Fibroblast of lung (primary cell): ENCODE measurements around the gene DTL. TPM values are rescaled to one million over a fixed set of nuclear protein-coding genes. Genes with fewer than 3 reads are reported as not detected.

ENCODE experiments used
- DNase-seq, 2 donors: peaks; one replicate each; pipeline versions ENCODE4 v3.0.0 to v3.0.0-alpha.2; 2010; ENCODE audit warnings: low read depth in 2 of 2
- H2AFZ ChIP-seq: 2 replicates; pipeline ENCODE4 v1.5.1; 2012; ENCODE audit warnings: low read length, control low read depth, inconsistent platforms
- H3K27ac ChIP-seq: 2 replicates; pipeline ENCODE4 v1.5.1; 2011; ENCODE audit warnings: low read length, control low read depth; ENCODE audit not compliant: insufficient read depth
- H3K27me3 ChIP-seq: 2 replicates; pipeline ENCODE4 v1.5.1; 2011; ENCODE audit warnings: mild to moderate bottlenecking, low read length; ENCODE audit not compliant: control insufficient read depth, insufficient read depth
- H3K36me3 ChIP-seq: 2 replicates; pipeline ENCODE4 v1.5.1; 2011; ENCODE audit warnings: low read length; ENCODE audit not compliant: control insufficient read depth, insufficient read depth
- H3K4me1 ChIP-seq: 2 replicates; pipeline ENCODE4 v1.5.1; 2011; ENCODE audit warnings: low read length; ENCODE audit not compliant: control insufficient read depth, insufficient read depth; ENCODE audit errors: extremely low read depth
- H3K4me2 ChIP-seq: 2 replicates; pipeline ENCODE4 v1.5.1; 2011; ENCODE audit warnings: low read length, control low read depth; ENCODE audit not compliant: insufficient read depth; ENCODE audit errors: extremely low read depth
- H3K4me3 ChIP-seq, 4 experiments: fragments of 200-600 bp in 1 of 4; sonication (generic) in 1 of 4; replicated peaks in 1 of 4; 2 replicates each; pipeline ENCODE4 v1.5.1; 2011 to 2016; ENCODE audit warnings: low read length in 4 of 4, low read depth in 3 of 4, mild to moderate bottlenecking in 3 of 4, control low read depth in 2 of 4, inconsistent platforms in 1 of 4, mixed read lengths in 1 of 4; ENCODE audit not compliant: insufficient read depth in 1 of 4; ENCODE audit errors: control extremely low read depth in 1 of 4
- H3K79me2 ChIP-seq: 2 replicates; pipeline ENCODE4 v1.5.1; 2012; ENCODE audit warnings: mild to moderate bottlenecking, low read length, inconsistent platforms; ENCODE audit not compliant: control insufficient read depth, insufficient read depth
- H3K9ac ChIP-seq: 2 replicates; pipeline ENCODE4 v1.5.1; 2011; ENCODE audit warnings: mild to moderate bottlenecking, low read length, control low read depth; ENCODE audit not compliant: insufficient read depth
- H3K9me3 ChIP-seq: 2 replicates; pipeline ENCODE4 v1.5.1; 2012; ENCODE audit warnings: low read depth, low read length; ENCODE audit not compliant: control insufficient read depth, insufficient read depth
- H4K20me1 ChIP-seq: 2 replicates; pipeline ENCODE4 v1.5.1; 2011; ENCODE audit warnings: low read length; ENCODE audit not compliant: control insufficient read depth, insufficient read depth; ENCODE audit errors: extremely low read depth
- CTCF ChIP-seq, 2 donors: IDR thresholded peaks in 1 of 2; conservative IDR thresholded peaks in 1 of 2; 1 replicate in 1 of 2; 2 replicates in 1 of 2; pipeline ENCODE4 v1.5.1; 2011 to 2012; ENCODE audit warnings: low read length in 2 of 2, control low read depth in 1 of 2, inconsistent platforms in 1 of 2, low read depth in 1 of 2, mild to moderate bottlenecking in 1 of 2
- EZH2 ChIP-seq: IDR thresholded peaks from 2 replicates; pipeline ENCODE4 v1.5.1; 2012; ENCODE audit warnings: low read length, control low read depth, mild to moderate bottlenecking; ENCODE audit errors: missing control alignments
- polyA plus RNA-seq, 2 donors: library from polyadenylated mRNA; depleted of rRNA in 1 of 2; stranded (reverse) in 1 of 2; unstranded in 1 of 2; fragments of >200 nt; gene quantifications; 2 replicates each; pipeline ENCODE4 v1.2.1, GENCODE V29; 2011 to 2012; ENCODE audit warnings: missing spikeins in 1 of 2
- total RNA-seq: library from RNA; depleted of rRNA; stranded (reverse); fragments of >200 nt; gene quantifications from 2 replicates; pipeline ENCODE4 v1.2.1, GENCODE V29; 2014

The DTL gene
- total and polyA plus RNA-seq, 2 donors (not counting 1 experiment from before 2014, with no cell fraction given), result 2.8 to 8.7 TPM

GRCh38 chr1:212101251-212101650 lies 65.7 kb downstream of the DTL start:
- no peak overlapping the region for H3K9ac ChIP-seq

GRCh38 chr1:212101735-212102134 lies 66.2 kb downstream of the DTL start:
- H3K9ac ChIP-seq, result no peak overlapping the region
- H3K36me3 ChIP-seq, result peaks cover 1% of the 10 kb centered on the region
- H3K79me2 ChIP-seq, result peaks cover 2% of the 10 kb centered on the region
- DNase-seq, result no peak
- no peak overlapping the region for H3K27ac ChIP-seq
- no peaks in the 10 kb centered on the region for H3K4me1 ChIP-seq
- TF ChIP-seq EZH2 (no peak), CTCF (conservative IDR thresholded peaks at IDR 0.05 in 1 of 2, IDR thresholded peaks at IDR 0.05 in 1 of 2; ENCODE audit: low read depth in 1 of 2, low read length in 2 of 2) (no peak)
- no peak overlapping the region for H2AFZ ChIP-seq
- H3K4me2 ChIP-seq, result no peak overlapping the region
- H4K20me1 ChIP-seq, result no peaks in the 10 kb centered on the region
- no peaks in the 10 kb centered on the region for H3K9me3 ChIP-seq
- no peaks in the 10 kb centered on the region for H3K27me3 ChIP-seq
- no peak overlapping the region for H3K4me3 ChIP-seq

More at GRCh38 chr1:212101251-212101650, 65.7 kb downstream of the DTL start:
- Histone ChIP-seq H3K36me3 (peaks cover 1% of the 10 kb centered on the region), H3K27me3 (no peaks in the 10 kb centered on the region), H3K4me3 (no peak overlapping the region), H3K4me2 (no peak overlapping the region), H3K9me3 (no peaks in the 10 kb centered on the region), H3K27ac (no peak overlapping the region), H4K20me1 (no peaks in the 10 kb centered on the region), H3K79me2 (peaks cover 2% of the 10 kb centered on the region), H2AFZ (no peak overlapping the region), H3K4me1 (no peaks in the 10 kb centered on the region)
- TF ChIP-seq CTCF (conservative IDR thresholded peaks at IDR 0.05 in 1 of 2, IDR thresholded peaks at IDR 0.05 in 1 of 2; ENCODE audit: low read depth in 1 of 2, low read length in 2 of 2) (no peak), EZH2 (no peak)
- no peak for DNase-seq

- Histone ChIP-seq H2AFZ (no peak overlapping the region), H3K79me2 (no peaks in the 10 kb centered on the region), H3K4me1 (peaks cover 2% of the 10 kb centered on the region), H3K9me3 (no peaks in the 10 kb centered on the region), H3K4me3 (no peak overlapping the region), H3K27ac (no peak overlapping the region), H3K27me3 (no peaks in the 10 kb centered on the region), H4K20me1 (no peaks in the 10 kb centered on the region), H3K4me2 (no peak overlapping the region), H3K36me3 (peaks cover 1% of the 10 kb centered on the region), H3K9ac (no peak overlapping the region)
- peak in 1 of 2 donors; percentile 34 for DNase-seq
- TF ChIP-seq CTCF (conservative IDR thresholded peaks at IDR 0.05 in 1 of 2, IDR thresholded peaks at IDR 0.05 in 1 of 2; ENCODE audit: low read depth in 1 of 2, low read length in 2 of 2) (no peak), EZH2 (no peak)
These were observed 69.2 kb downstream of the DTL start for GRCh38 chr1:212104586-212105325.
